Activated CD8-positive, alpha-beta memory T cell treated with anti-CD3 and anti-CD28 coated beads, Interleukin-2, amount 50 U/mL, for 4 hours (primary cell): ENCODE measurements around the gene GCSH.

ENCODE experiments used
- DNase-seq: peaks from one replicate; pipeline ENCODE4 v3.0.0-alpha.2; 2020

Gene GCSH

DNA sequence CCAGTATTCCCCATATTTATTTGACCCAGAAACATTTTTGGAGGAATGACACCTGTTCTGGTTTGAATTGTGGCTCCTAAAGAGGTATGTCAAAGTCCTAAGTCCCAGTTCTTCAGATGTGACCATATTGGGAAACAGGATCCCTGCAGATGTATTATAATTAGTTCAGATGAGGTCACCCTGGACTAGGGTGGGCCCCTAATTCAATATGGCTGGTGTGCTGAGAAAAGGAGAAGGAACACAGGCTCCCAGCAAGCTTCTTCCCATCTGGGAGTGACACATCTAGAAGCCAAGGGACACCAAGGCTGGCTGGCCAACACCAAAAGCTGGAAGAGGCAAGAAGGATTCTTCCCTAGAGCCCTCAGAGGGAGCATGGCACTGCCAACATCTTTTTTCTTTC, 3.8 kb upstream of the GCSH start:
- no peak for DNase-seq

GRCh38 chr16:81097230-81097629, 1.0 kb upstream of the GCSH start:
- no peak for DNase-seq

DNA sequence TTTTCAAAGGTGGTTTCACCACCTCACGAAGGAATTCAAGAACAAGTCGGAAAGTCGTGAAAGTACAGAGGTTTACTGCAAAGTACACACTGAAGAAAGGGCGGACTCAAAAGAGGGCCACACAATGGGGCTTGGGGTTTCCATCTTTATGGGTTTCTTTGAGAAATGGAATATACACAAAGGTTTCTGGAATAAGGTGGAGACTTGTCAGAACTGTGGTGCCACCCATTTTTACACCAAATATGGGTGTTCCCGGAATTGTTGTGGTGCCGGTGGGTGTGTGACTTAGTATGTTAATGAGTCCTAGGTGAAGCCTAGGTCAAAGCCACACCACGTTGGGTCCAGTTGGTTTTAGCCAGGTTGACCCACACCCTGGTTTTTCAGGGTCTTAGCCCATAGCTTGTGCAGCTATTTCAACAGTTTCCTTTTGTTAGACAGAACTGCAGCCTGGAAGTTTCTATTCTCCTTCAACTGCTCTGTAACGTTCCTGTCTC, 567 bp upstream of the GCSH start:
- no peak for DNase-seq

DNA sequence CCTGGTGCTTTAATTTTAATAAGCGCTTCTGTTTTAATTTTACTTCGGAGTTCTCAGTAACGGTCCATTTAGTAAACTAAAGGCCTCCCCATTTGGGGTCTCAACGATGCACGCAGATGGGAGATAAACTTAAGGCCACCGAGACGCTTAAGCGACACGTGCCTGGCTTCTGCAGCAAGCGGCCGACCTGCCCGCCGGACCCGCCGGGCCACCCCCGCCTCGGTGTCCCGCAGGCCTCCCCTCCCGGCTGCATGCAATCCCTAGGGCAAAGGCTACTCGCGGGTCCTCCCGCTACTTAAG, 592 bp downstream of the GCSH start:
- DNase-seq: no peak

GRCh38 chr16:81094771-81095251, 1.4 kb downstream of the GCSH start:
- DNase-seq: no peak

DNA sequence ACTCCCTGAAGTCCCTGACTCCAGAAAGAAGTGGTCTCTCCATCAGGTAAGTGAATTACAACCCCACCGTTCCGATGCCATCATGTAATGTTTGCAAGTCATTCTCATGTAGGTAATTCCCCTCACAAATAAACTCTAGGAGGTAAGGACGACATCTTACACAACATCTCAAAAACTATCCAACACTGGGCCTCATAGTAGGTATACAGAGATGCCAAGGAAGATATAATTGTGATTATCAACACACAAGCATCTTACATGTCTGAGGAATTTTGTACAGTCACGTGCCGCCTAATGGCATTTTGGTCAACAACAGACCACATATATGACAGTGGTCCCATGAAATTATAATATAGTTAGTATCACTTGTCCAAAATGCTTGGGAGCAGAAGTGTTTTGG, 7.4 kb downstream of the GCSH start:
- no peak for DNase-seq

DNA sequence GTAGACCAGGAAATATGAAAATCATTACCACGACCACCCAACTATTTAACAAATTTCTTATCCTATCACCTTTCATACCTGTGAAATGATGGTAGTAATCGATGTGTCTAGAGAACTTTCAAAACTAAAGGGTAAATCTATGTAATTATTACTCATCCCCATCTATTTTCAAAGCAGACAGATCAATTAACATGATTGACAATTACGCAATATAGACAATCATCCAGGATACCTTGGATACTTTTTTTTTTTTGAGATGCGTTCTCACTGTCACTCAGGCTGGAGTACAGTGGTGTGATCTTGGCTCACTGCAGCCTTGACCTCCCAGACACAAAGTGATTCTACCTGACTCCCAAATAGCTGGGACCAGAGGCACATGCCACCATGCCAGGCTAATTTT, 15.2 kb downstream of the GCSH start:
- DNase-seq: no peak

DNA sequence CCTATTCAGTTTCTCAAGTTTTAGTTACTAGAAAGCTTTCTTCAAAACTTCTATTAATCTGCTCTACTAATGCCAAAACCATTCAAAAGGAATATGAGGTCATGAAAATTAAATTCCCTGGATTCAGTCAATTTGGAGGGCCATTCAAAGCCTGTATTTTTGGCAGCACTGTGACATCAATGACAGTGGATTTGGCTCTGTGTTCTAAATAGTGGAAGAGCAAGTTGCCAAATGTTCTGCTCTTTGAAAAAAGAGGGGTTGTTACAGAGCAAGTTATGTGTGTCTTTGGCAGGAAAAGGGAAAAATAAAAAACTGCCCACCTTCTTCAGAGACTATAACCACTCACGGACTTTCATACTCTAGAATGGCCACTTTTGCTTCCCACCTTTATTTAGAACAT, 16.0 kb downstream of the GCSH start:
- DNase-seq: no peak

DNA sequence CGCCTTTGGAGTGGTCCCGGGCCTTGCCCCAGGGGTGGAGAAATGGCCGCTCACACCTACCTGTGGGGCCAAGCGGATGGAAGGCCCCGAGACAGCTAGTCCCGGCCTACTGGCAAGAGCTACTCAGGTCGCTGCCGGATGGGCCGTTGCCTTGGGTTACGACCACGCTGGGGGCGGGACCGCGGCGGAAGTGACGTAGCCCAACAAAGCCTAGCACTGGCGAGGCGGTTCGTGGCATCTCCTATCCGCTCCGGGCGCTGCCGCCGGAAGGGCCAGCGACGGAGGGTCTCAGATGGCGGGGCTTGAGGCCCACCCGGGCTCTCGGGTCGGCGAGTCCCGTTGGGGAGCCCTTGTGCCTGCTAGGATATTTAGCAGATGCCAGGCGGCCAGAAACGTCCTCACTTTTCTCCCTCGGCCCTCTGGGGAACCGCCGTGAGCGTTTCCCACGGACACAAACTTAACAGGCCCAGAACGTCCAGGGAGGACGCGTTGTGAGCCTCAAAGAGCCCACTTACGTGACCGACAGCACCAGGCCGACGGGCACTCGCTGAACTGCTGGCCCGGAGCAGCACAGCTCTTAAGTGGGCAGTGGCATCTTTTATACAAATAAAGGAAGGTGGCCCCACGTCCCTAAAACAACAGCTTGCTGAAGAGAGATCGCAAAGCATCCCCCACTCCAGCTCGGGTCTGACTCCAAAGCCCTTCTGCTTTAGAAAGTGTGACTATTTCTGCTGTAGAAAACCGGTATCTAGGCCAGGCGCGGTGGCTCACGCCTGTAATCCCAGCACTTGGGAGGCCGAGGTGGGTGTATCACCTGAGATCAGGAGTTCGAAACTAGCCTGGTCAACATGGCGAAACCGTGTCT, 18.9 kb downstream of the GCSH start, which contains the start of gene C16orf46:
Gene C16orf46, minus strand, starts transcription at position 163 of the 865 bp plus-strand sequence. CDS start 13,283 bp downstream, outside the sequence.
- DNase-seq: peak; percentile 98

DNA sequence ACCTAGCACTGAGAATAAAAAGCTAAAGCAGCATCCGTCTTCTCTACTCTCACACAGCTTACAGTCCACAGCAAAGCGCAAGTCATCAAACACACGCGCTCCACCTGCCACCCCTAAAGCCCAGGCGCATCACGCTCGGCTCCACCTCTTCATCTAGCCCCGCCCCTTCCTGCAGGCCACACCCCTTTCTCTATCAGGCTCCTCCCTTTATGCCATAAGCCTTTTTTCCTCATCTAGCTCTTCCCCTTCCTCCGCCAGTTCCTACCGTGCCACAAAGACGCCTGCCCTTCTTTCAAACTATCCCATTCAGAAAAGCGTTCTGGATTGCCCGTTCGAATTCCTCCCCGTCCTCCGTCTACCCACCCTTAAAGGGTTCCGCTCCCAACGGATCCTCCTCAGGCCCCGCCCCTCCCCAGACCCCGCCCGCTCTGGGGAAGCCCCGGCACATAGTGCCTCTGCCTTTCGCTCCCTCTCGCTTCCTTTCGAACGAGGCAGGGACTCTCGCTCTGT, 19.6 kb downstream of the GCSH start:
- DNase-seq: peak; percentile 94

DNA sequence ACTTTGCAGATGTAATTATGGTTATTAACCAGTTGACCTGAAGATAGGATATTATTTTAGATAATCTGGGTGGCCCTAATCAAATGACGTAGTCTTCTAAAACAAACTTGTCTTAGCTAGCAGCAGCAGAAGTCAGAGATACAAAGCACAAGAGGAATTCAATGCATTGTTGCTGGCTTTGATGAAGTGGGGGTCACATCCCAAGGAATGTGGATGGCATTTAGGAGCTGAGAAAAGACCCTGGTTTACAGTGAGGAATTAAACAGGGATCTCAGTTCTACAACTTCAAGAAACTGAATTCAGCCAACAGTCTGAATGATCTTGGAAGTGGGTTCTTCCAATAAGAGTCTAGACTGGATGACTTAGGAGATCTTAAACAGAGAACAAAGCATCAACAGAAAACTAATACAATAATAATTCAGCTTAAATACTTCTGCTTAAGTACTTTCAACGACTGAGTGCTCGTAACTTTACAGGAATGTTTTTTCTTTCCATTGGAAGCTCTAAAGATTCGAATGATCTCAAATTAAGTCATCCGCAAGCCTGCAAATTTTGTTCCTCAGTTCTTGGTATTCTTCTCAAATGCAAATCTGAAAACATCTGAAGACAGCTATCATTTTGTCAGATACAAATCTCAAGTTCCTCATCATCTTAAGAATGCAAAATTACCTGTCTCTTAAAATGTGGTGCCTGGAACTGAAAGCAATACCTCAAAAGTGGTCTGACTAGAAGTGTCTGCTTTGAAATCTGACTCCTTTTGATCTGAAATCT, 22.4 kb downstream of the GCSH start:
- DNase-seq: no peak

DNA sequence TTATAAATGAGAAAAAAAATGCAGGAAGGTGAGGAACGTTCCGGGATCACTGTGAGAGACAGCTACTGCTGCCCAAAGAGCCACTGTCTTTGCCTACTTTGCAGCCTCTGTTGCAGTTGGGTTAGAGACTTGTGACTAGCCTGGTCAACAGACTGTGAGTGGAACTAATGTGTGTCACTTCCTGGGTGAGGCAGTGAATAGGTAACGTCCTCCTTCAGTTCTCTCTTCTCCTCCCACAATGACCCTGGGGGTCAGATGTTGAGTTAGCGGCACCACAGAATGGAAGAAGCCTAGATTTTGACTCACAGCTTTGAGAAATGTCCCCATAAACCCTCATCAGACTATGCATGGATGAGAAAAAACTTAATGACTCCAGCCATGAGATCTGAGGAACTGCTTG, 24.4 kb downstream of the GCSH start:
- no peak for DNase-seq

- no peak for DNase-seq
These were observed 25.2 kb downstream of the GCSH start for GRCh38 chr16:81070979-81071378.

DNA sequence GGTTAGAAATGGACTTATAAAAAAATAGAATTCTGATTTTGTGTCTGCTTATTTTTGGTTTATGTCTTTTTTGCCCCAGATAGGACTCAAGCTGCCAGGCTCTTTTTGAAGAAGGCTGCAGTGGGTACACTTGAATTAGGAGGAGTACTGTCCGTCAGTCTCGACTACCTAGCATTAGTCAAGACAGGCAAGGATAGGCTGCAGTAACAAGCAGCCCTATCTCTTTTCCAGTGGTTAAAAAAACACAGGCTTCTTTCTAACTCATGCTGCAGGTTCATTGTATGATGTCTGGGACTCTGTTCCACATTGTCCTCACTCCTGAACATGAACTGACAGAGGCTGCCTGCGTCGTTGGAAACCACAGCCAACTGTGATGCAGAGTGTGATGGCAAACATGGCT, 27.1 kb downstream of the GCSH start:
- no peak for DNase-seq

DNA sequence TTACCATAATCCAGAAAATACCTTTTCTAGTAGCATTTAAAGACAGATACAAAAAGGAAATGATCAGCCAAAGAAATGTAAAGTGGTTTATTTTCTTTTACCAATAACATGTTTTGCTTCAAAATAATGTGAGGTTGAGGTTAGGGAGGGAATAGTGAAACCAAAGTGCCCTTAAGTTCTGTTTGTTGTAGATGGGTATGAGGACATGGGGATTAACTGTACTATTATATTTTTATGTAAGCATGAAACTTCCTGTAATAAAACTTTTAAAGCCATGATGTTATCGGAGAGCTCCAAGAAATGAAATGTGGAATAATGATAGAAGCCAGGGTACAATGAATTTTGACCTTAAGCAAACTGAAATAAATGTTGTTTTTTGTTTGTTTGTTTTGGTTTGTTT, 29.0 kb downstream of the GCSH start:
- DNase-seq: no peak

DNA sequence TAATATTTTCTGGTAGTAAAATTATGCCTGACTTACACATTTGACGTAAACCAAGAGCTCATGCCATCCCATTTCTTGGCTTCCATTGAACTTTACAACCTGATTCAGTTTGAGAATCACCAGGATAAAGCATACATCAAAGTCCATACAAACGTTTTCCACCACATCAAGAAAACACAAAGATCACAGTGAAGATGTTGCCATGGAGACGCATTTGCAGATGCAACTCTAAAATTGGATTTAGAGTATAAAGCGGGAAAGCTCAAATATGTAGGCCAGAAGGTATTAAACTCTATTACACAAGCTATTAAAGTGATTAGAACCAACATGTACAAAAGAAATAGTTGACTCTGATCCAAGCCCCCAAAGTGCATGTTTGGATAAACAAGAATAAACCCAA, 29.5 kb downstream of the GCSH start:
- DNase-seq: no peak

DNA sequence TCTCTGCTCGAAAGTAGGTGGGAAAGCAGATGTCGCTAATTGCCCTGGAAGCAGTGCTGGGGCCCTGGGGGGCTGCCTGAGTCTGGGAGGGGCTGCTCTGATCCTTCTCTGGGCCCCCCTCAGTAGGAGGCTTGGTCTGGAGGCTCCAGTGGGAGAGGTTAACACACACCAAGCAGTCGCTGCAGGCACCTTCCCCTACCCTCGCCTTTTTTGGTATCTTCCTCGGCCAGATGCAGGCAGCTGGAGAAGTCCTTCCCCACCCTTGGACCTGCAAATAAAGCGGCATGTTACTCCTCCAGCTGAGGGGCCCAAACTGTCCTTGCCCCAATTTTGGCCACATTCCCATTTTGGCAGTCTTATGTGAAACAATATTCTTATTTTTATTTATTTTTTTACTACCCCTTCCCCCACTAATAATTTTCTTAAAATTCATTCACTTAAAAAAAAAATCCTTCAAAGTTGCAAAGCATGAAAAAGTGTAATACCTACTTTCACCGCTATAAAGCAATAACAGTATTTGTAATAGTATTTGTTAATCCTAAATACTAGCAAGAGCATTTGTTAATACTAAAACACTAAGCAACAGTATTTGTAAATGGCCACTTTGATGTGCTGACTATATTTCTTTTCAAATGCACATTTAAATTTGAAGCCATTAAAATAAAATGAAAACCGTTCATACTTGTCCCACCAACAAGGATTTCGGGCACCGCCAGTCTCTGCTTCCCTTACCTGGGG, 34.2 kb downstream of the GCSH start:
- no peak for DNase-seq

DNA sequence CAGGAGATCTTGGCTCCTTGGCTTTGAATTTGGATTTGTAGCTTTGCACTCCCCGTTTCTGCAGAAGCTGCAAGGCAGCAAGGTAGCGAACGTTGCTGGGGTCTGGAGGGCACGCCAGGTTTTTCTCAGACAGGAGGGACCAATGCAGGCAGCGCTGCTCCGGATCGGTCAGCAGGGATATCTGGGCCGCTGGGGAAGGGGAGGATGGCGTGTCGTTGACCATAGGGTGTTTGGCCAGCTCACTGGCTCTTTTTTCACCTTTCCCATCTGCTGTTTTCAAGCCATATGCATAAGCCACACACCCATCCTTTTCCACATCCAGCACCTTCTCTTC, 34.9 kb downstream of the GCSH start:
- no peak for DNase-seq

- no peak for DNase-seq
These were observed 35.5 kb downstream of the GCSH start for GRCh38 chr16:81060576-81061306.

DNA sequence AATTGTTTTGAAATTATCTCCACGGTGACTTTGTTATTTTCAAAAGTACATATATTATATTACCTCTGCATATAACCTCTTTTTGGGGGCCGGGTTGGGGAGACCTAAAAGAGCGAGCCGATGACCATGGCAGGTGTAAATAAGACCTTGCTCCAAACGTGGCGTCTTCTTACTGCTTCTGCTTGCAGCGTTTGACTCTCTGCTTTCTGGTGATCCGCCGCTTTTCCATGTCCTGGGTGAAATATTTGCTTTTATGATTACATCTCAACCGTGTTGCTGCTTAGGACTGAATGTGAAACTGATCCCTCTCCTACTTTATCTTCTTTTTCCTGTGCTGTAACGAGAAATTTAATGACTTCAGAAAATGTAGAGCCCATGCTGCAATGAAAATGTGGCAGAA, 42.4 kb downstream of the GCSH start:
- no peak for DNase-seq

GRCh38 chr16:81042821-81043220, 53.4 kb downstream of the GCSH start:
- DNase-seq: no peak

DNA sequence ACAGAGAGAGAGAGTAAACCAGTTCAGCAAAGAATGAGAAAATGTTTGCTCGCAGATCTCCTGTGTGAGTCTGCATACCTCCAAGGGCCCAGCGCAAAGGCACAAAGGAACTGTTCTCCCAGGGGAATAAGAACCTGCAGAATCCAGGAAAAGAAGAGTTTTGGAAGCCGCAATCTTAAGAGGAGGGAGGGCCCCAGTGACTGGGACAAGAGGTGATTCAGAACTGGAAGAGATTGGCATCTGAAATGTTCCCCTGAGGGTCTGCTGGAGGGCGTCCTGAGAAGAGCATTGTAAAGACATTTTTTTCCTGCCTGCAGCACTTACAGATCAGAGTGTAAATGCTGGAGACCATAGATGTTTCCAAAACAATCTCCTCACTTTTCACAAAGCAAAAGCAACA, 54.5 kb downstream of the GCSH start:
- no peak for DNase-seq

GRCh38 chr16:81040842-81041241, 55.4 kb downstream of the GCSH start:
- DNase-seq: no peak
